Esophagus muscularis mucosa (tissue), 4 donors: ENCODE data around the gene STARD6. TPM values are rescaled to one million over a fixed set of nuclear protein-coding genes. Genes with fewer than 3 reads are reported as not detected.

Experiments used
- DNase-seq: peaks from one replicate; pipeline ENCODE4 v3.0.0-alpha.2; 2017; ENCODE audit errors: extremely low spot score
- H3K27ac ChIP-seq, 4 donors: fragments of 200-600 bp; sonication (generic); replicated peaks in 1 of 4; 1 replicate in 3 of 4; 2 replicates in 1 of 4; pipeline ENCODE4 v1.5.1; 2016 to 2019; ENCODE audit warnings: mild to moderate bottlenecking in 1 of 4
- H3K27me3 ChIP-seq, 4 donors: fragments of 200-600 bp; sonication (generic); one replicate each; pipeline versions ENCODE4 v1.5.1 to v1.6.0; 2016 to 2019
- H3K36me3 ChIP-seq, 4 donors: fragments of 200-600 bp; sonication (generic); one replicate each; pipeline ENCODE4 v1.5.1; 2016 to 2019
- H3K4me1 ChIP-seq, 4 donors: fragments of 200-600 bp; sonication (generic); one replicate each; pipeline ENCODE4 v1.5.1; 2016 to 2019
- H3K4me3 ChIP-seq, 4 donors: fragments of 200-600 bp; sonication (generic); 1 replicate in 2 of 4; 2 replicates in 2 of 4; pipeline ENCODE4 v1.5.1; 2016 to 2019; ENCODE audit warnings: mild to moderate bottlenecking in 4 of 4, moderate library complexity in 1 of 4
- H3K9me3 ChIP-seq, 4 donors: fragments of 200-600 bp; sonication (generic); 1 replicate in 3 of 4; 2 replicates in 1 of 4; pipeline ENCODE4 v1.5.1; 2016 to 2019
- CTCF ChIP-seq, 3 experiments: fragments of 200-600 bp in 2 of 3; fragments of 450-650 bp in 1 of 3; sonication (generic) in 2 of 3; IDR thresholded peaks; one replicate each; pipeline ENCODE4 v1.5.1; 2017 to 2019; ENCODE audit warnings: antibody characterized with exemption in 3 of 3, mild to moderate bottlenecking in 2 of 3, moderate library complexity in 1 of 3
- EP300 ChIP-seq: sonication (generic); formaldehyde crosslinking; IDR thresholded peaks from one replicate; pipeline ENCODE4 v1.6.1; 2017; ENCODE audit warnings: antibody characterized with exemption
- POLR2A ChIP-seq: fragments of 450-650 bp; IDR thresholded peaks from one replicate; pipeline ENCODE4 v1.6.1; 2017; ENCODE audit warnings: antibody characterized with exemption, moderate library complexity, mild to moderate bottlenecking, low read depth
- POLR2AphosphoS5 ChIP-seq, 2 donors: sonication (generic); formaldehyde crosslinking; IDR thresholded peaks; one replicate each; pipeline ENCODE4 v1.6.1; 2017; ENCODE audit warnings: antibody characterized with exemption in 2 of 2
- WGBS: methylation state at CpG from one replicate; pipeline ENCODE4 v1.1.5; 2018; 5-methylcytosine and 5-hydroxymethylcytosine counted together
- intact Hi-C: fragments of 100-400 bp; cut with DNase I; formaldehyde crosslinking; loops from one replicate; pipeline ENCODE4 v1.15.1; 2023
- total RNA-seq, 4 donors: library from RNA; depleted of rRNA; stranded (reverse); fragments of >200 nt; gene quantifications; one replicate each; pipeline versions ENCODE4 v1.1.0 to v1.2.1, GENCODE V29; 2016

Gene STARD6
- total RNA-seq, 4 donors from 2014 or later = not detected

- peaks cover 40 to 88% (median 59%) of the 10 kb centered on the region in 4 donors for H3K36me3 ChIP-seq
- no peak overlapping the region for H3K4me3 ChIP-seq
- no peaks in the 10 kb centered on the region for H3K27me3 ChIP-seq
- no peaks in the 10 kb centered on the region for H3K4me1 ChIP-seq
- no peak for TF ChIP-seq CTCF (IDR thresholded peaks at IDR 0.05)
- TF ChIP-seq POLR2AphosphoS5 (IDR thresholded peaks at IDR 0.05) = no peak
- TF ChIP-seq EP300 = no peak
- TF ChIP-seq POLR2A = no peak
- DNase-seq = no peak
- intact Hi-C loops = no loop called here
- WGBS = 98% methylated on average over 3 of the region's 3 CpGs
- no peak overlapping the region for H3K27ac ChIP-seq
- H3K9me3 ChIP-seq = no peaks in the 10 kb centered on the region
These were observed 73.1 kb downstream of the STARD6 start for GRCh38 chr18:54284535-54284934.

- TF ChIP-seq EP300 (no peak), CTCF (IDR thresholded peaks at IDR 0.05) (no peak), POLR2AphosphoS5 (IDR thresholded peaks at IDR 0.05) (no peak), POLR2A (no peak)
These were observed 77.5 kb downstream of the STARD6 start for GRCh38 chr18:54280220-54280569.

GRCh38 chr18:54279477-54280219 lies 78.0 kb downstream of the STARD6 start:
- Histone ChIP-seq H3K4me1 (no peaks in the 10 kb centered on the region), H3K27ac (no peak overlapping the region), H3K27me3 (no peaks in the 10 kb centered on the region), H3K4me3 (no peak overlapping the region), H3K9me3 (no peaks in the 10 kb centered on the region), H3K36me3 (peaks cover 17 to 68% (median 44%) of the 10 kb centered on the region in 4 donors)
- 96% methylated on average over 5 of the region's 5 CpGs for WGBS
- no peak for DNase-seq
- TF ChIP-seq POLR2A (no peak), CTCF (IDR thresholded peaks at IDR 0.05) (no peak), EP300 (no peak), POLR2AphosphoS5 (IDR thresholded peaks at IDR 0.05) (no peak)
- intact Hi-C loops = no loop called here

More at GRCh38 chr18:54280220-54280569, 77.5 kb downstream of the STARD6 start:
- Histone ChIP-seq H3K4me3 (no peak overlapping the region), H3K27ac (no peak overlapping the region), H3K36me3 (peaks cover 17 to 74% (median 49%) of the 10 kb centered on the region in 4 donors), H3K9me3 (no peaks in the 10 kb centered on the region), H3K4me1 (no peaks in the 10 kb centered on the region), H3K27me3 (no peaks in the 10 kb centered on the region)
- intact Hi-C loops = no loop called here
- no peak for DNase-seq

- Histone ChIP-seq H3K9me3 (no peaks in the 10 kb centered on the region), H3K4me3 (no peak overlapping the region), H3K4me1 (no peaks in the 10 kb centered on the region), H3K27me3 (no peaks in the 10 kb centered on the region), H3K36me3 (peaks cover 17 to 59% (median 34%) of the 10 kb centered on the region in 4 donors), H3K27ac (no peak overlapping the region)
- no peak for DNase-seq
- WGBS = 93% methylated on average over 1 of the region's 1 CpG
- TF ChIP-seq POLR2A (no peak), POLR2AphosphoS5 (IDR thresholded peaks at IDR 0.05) (no peak), CTCF (IDR thresholded peaks at IDR 0.05) (no peak), EP300 (no peak)
- intact Hi-C loops = no loop called here
These were observed 79.0 kb downstream of the STARD6 start for GRCh38 chr18:54278615-54279014.

- Histone ChIP-seq H3K4me1 (no peaks in the 10 kb centered on the region), H3K27ac (no peak overlapping the region), H3K36me3 (peaks cover 17 to 53% (median 31%) of the 10 kb centered on the region in 4 donors), H3K4me3 (no peak overlapping the region), H3K9me3 (no peaks in the 10 kb centered on the region), H3K27me3 (no peaks in the 10 kb centered on the region)
- DNase-seq = no peak
- intact Hi-C loops = no loop called here
- 97% methylated on average over 3 of the region's 3 CpGs for WGBS
- no peak for TF ChIP-seq POLR2A
- no peak for TF ChIP-seq POLR2AphosphoS5 (IDR thresholded peaks at IDR 0.05)
- no peak for TF ChIP-seq EP300
- no peak for TF ChIP-seq CTCF (IDR thresholded peaks at IDR 0.05)
These were observed 79.8 kb downstream of the STARD6 start for GRCh38 chr18:54277899-54278298.
